Colonic mucosa (tissue), 4 donors: Measurements from ENCODE around the gene RFTN1. TPM values are rescaled to one million over a fixed set of nuclear protein-coding genes. Genes with fewer than 3 reads are reported as not detected.

ENCODE experiments used
- DNase-seq: peaks from one replicate; pipeline ENCODE4 v3.0.0-alpha.2; 2020
- H3K27ac ChIP-seq: fragments of 200-600 bp; one replicate; pipeline ENCODE4 v1.8.0; 2021
- H3K27me3 ChIP-seq: fragments of 200-600 bp; one replicate; pipeline ENCODE4 v1.8.0; 2021
- H3K36me3 ChIP-seq: fragments of 200-600 bp; one replicate; pipeline ENCODE4 v1.8.0; 2021
- H3K4me1 ChIP-seq: fragments of 200-600 bp; one replicate; pipeline ENCODE4 v1.8.0; 2021; ENCODE audit warnings: mild to moderate bottlenecking
- H3K4me3 ChIP-seq: fragments of 200-600 bp; one replicate; pipeline ENCODE4 v1.8.0; 2021
- H3K9ac ChIP-seq, 2 donors: one replicate each; pipeline ENCODE4 v1.7.0; 2013; ENCODE audit warnings: control low read depth in 2 of 2, low read depth in 2 of 2, low read length in 2 of 2
- H3K9me3 ChIP-seq: fragments of 200-600 bp; one replicate; pipeline ENCODE4 v1.8.0; 2021
- CTCF ChIP-seq: fragments of 200-600 bp; IDR thresholded peaks from one replicate; pipeline ENCODE4 v1.8.0; 2022; ENCODE audit warnings: antibody characterized with exemption, mild to moderate bottlenecking
- intact Hi-C: fragments of 100-400 bp; cut with DNase I; formaldehyde crosslinking; loops from one replicate; pipeline ENCODE4 v1.14.1; 2022
- total RNA-seq, 2 donors: library from RNA; stranded (reverse); fragmentation: NEBNext Ultra II Directional in 1 of 2; extraction: Animal tissue kit (Norgen Biotek cat#: 25700) in 1 of 2; gene quantifications; one replicate each; pipeline ENCODE4 v1.2.1, GENCODE V29; 2021
- donor health status: healthy.
- donor health status: DM: no; HTN: no; CAD: no.
- donor health status: DM: no; HTN: no; CAD: no.

Gene RFTN1
- total RNA-seq, 2 donors from 2014 or later: 4.0 to 10.2 TPM

- Histone ChIP-seq H3K36me3 (no peaks in the 10 kb centered on the region), H3K27me3 (no peaks in the 10 kb centered on the region), H3K9ac (no peak overlapping the region), H3K4me3 (no peak overlapping the region), H3K4me1 (no peaks in the 10 kb centered on the region), H3K27ac (no peak overlapping the region), H3K9me3 (no peaks in the 10 kb centered on the region)
- no peak for TF ChIP-seq CTCF
- intact Hi-C loops: no loop called here
- no peak for DNase-seq
Observed at GRCh38 chr3:16504242-16504641, 9.3 kb downstream of the RFTN1 start.

GRCh38 chr3:16503191-16503776 lies 10.2 kb downstream of the RFTN1 start:
- intact Hi-C loops: no loop called here
- H3K9ac ChIP-seq: no peak overlapping the region
- no peak for TF ChIP-seq CTCF
- H3K9me3 ChIP-seq: no peaks in the 10 kb centered on the region
- H3K4me1 ChIP-seq: no peaks in the 10 kb centered on the region
- no peak overlapping the region for H3K4me3 ChIP-seq
- no peaks in the 10 kb centered on the region for H3K27me3 ChIP-seq
- H3K36me3 ChIP-seq: no peaks in the 10 kb centered on the region
- no peak overlapping the region for H3K27ac ChIP-seq
- no peak for DNase-seq

GRCh38 chr3:16502347-16502908 lies 11.1 kb downstream of the RFTN1 start:
- no peak overlapping the region for H3K9ac ChIP-seq
- no peaks in the 10 kb centered on the region for H3K9me3 ChIP-seq
- no peak overlapping the region for H3K27ac ChIP-seq
- H3K36me3 ChIP-seq: no peaks in the 10 kb centered on the region
- no peaks in the 10 kb centered on the region for H3K4me1 ChIP-seq
- H3K4me3 ChIP-seq: no peak overlapping the region
- H3K27me3 ChIP-seq: no peaks in the 10 kb centered on the region
- intact Hi-C loops: no loop called here
- no peak for TF ChIP-seq CTCF
- no peak for DNase-seq

GRCh38 chr3:16501376-16501775 lies 12.1 kb downstream of the RFTN1 start:
- Histone ChIP-seq H3K4me1 (no peaks in the 10 kb centered on the region), H3K9ac (no peak overlapping the region), H3K27me3 (no peaks in the 10 kb centered on the region), H3K27ac (no peak overlapping the region), H3K4me3 (no peak overlapping the region), H3K36me3 (no peaks in the 10 kb centered on the region), H3K9me3 (no peaks in the 10 kb centered on the region)
- intact Hi-C loops: no loop called here
- TF ChIP-seq CTCF: no peak
- DNase-seq: no peak

GRCh38 chr3:16500911-16501310 lies 12.6 kb downstream of the RFTN1 start:
- Histone ChIP-seq H3K4me1 (no peaks in the 10 kb centered on the region), H3K27me3 (no peaks in the 10 kb centered on the region), H3K27ac (no peak overlapping the region), H3K9me3 (no peaks in the 10 kb centered on the region), H3K36me3 (no peaks in the 10 kb centered on the region), H3K9ac (no peak overlapping the region), H3K4me3 (no peak overlapping the region)
- DNase-seq: no peak
- TF ChIP-seq CTCF: no peak
- intact Hi-C loops: no loop called here
